Liver (tissue), 9 donors: ENCODE data around the gene SBF2. TPM values are rescaled to one million over a fixed set of nuclear protein-coding genes. Genes with fewer than 3 reads are reported as not detected.

Experiments
- DNase-seq: peaks from one replicate; pipeline ENCODE4 v3.0.0-alpha.2; 2017; ENCODE audit warnings: low spot score
- H3K27ac ChIP-seq, 2 donors: one replicate each; pipeline ENCODE4 v1.7.0; 2013; ENCODE audit warnings: inconsistent platforms in 2 of 2, low read length in 2 of 2, control low read depth in 1 of 2, low read depth in 1 of 2, mild to moderate bottlenecking in 1 of 2
- H3K27me3 ChIP-seq, 4 donors: one replicate each; pipeline versions ENCODE4 v1.6.1 to v1.7.0; 2013; ENCODE audit warnings: low read length in 3 of 4, inconsistent platforms in 1 of 4, mild to moderate bottlenecking in 1 of 4, moderate library complexity in 1 of 4; ENCODE audit not compliant: control insufficient read depth in 4 of 4, insufficient read depth in 4 of 4
- H3K36me3 ChIP-seq, 4 donors: one replicate each; pipeline versions ENCODE4 v1.6.1 to v1.7.0; 2013; ENCODE audit warnings: low read length in 3 of 4, mild to moderate bottlenecking in 3 of 4, low read depth in 1 of 4, moderate library complexity in 1 of 4; ENCODE audit not compliant: control insufficient read depth in 4 of 4, insufficient read depth in 3 of 4
- H3K4me1 ChIP-seq, 4 donors: one replicate each; pipeline versions ENCODE4 v1.6.1 to v1.7.0; 2013; ENCODE audit warnings: low read length in 3 of 4, mild to moderate bottlenecking in 3 of 4, moderate library complexity in 1 of 4; ENCODE audit not compliant: control insufficient read depth in 4 of 4, insufficient read depth in 4 of 4
- H3K4me3 ChIP-seq, 3 donors: one replicate each; pipeline versions ENCODE4 v1.6.1 to v1.7.0; 2013; ENCODE audit warnings: low read length in 3 of 3, control low read depth in 1 of 3, low read depth in 1 of 3, mild to moderate bottlenecking in 1 of 3
- H3K9ac ChIP-seq, 2 donors: one replicate each; pipeline ENCODE4 v1.7.0; 2013; ENCODE audit warnings: low read length in 2 of 2, mild to moderate bottlenecking in 2 of 2, moderate library complexity in 2 of 2, control low read depth in 1 of 2, low read depth in 1 of 2
- H3K9me3 ChIP-seq, 4 donors: one replicate each; pipeline versions ENCODE4 v1.6.1 to v1.7.0; 2013; ENCODE audit warnings: low read length in 3 of 4; ENCODE audit not compliant: control insufficient read depth in 4 of 4
- EGR1 ChIP-seq, 2 donors: IDR thresholded peaks; 2 replicates each; pipeline ENCODE4 v1.6.1; 2016 to 2018; ENCODE audit warnings: antibody characterized with exemption in 2 of 2, low read depth in 2 of 2
- FOXA1 ChIP-seq: IDR thresholded peaks from 2 replicates; pipeline ENCODE4 v1.6.1; 2016; ENCODE audit warnings: antibody characterized with exemption
- FOXA2 ChIP-seq: IDR thresholded peaks from 2 replicates; pipeline ENCODE4 v1.6.1; 2016; ENCODE audit warnings: antibody characterized with exemption
- GABPA ChIP-seq, 2 donors: IDR thresholded peaks in 1 of 2; conservative IDR thresholded peaks in 1 of 2; 2 replicates each; pipeline ENCODE4 v1.6.1; 2016; ENCODE audit warnings: antibody characterized with exemption in 2 of 2, mild to moderate bottlenecking in 1 of 2, moderate library complexity in 1 of 2
- HNF4A ChIP-seq, 2 donors: conservative IDR thresholded peaks; 2 replicates each; pipeline ENCODE4 v1.6.1; 2016; ENCODE audit warnings: antibody characterized with exemption in 2 of 2, mild to moderate bottlenecking in 2 of 2
- HNF4G ChIP-seq: IDR thresholded peaks from 2 replicates; pipeline ENCODE4 v1.6.1; 2016; ENCODE audit warnings: antibody characterized with exemption
- JUND ChIP-seq, 2 donors: IDR thresholded peaks; 2 replicates each; pipeline ENCODE4 v1.6.1; 2016; ENCODE audit warnings: antibody characterized with exemption in 2 of 2
- MAX ChIP-seq: IDR thresholded peaks from 2 replicates; pipeline ENCODE4 v1.6.1; 2016; ENCODE audit warnings: antibody characterized with exemption
- NR2F2 ChIP-seq: IDR thresholded peaks from 2 replicates; pipeline ENCODE4 v1.6.1; 2016; ENCODE audit warnings: antibody characterized with exemption
- REST ChIP-seq: IDR thresholded peaks from 2 replicates; pipeline ENCODE4 v1.6.1; 2016; ENCODE audit warnings: antibody characterized with exemption, mild to moderate bottlenecking
- RXRA ChIP-seq, 2 donors: IDR thresholded peaks; 2 replicates each; pipeline ENCODE4 v1.6.1; 2017 to 2018; ENCODE audit warnings: antibody characterized with exemption in 2 of 2, mild to moderate bottlenecking in 1 of 2
- SP1 ChIP-seq: IDR thresholded peaks from 2 replicates; pipeline ENCODE4 v1.6.1; 2018; ENCODE audit warnings: antibody characterized with exemption, mild to moderate bottlenecking
- TAF1 ChIP-seq: conservative IDR thresholded peaks from 2 replicates; pipeline ENCODE4 v1.6.1; 2016; ENCODE audit warnings: antibody characterized with exemption, mild to moderate bottlenecking
- YY1 ChIP-seq: IDR thresholded peaks from 2 replicates; pipeline ENCODE4 v1.6.1; 2016; ENCODE audit warnings: antibody characterized with exemption, mild to moderate bottlenecking
- WGBS: extraction: QIAGEN DNeasy Blood & Tissue Kit; methylation state at CpG from one replicate; pipeline ENCODE4 v1.1.7; 2013; 5-methylcytosine and 5-hydroxymethylcytosine counted together
- polyA plus RNA-seq, 2 donors: library from polyadenylated mRNA; stranded (reverse) in 1 of 2; unstranded in 1 of 2; fragments of 200-250 nt in 1 of 2; fragments of >200 nt in 1 of 2; fragmentation: Nextera tagmentation in 1 of 2; extraction: Ambion mirVana in 1 of 2; gene quantifications; one replicate each; pipeline versions ENCODE4 v1.2.1 to v1.2.3, GENCODE V29; 2013 to 2015
- total RNA-seq, 2 donors: library from RNA; depleted of rRNA; stranded (reverse); fragments of >200 nt; gene quantifications; one replicate each; pipeline ENCODE4 v1.2.3, GENCODE V29; 2014
- TF ChIP-seq, protein P1 (sequence below): IDR thresholded peaks from 2 replicates; pipeline ENCODE4 v1.6.1; 2016; ENCODE audit warnings: antibody characterized with exemption
- TF ChIP-seq, protein P2 (sequence below): IDR thresholded peaks from 2 replicates; pipeline ENCODE4 v1.6.1; 2016; ENCODE audit warnings: antibody characterized with exemption
- TF ChIP-seq, protein P3 (sequence below): fragments of 150-350 bp; IDR thresholded peaks from 2 replicates; pipeline ENCODE4 v1.5.1; 2017; ENCODE audit warnings: improper control_type of control experiment, low read depth, low read length; ENCODE audit not compliant: missing input control
- donor health status: healthy.
- donor health status: healthy.
- donor health status: healthy.
- donor health status: healthy.
- donor health status: healthy.

The SBF2 gene
- total and polyA plus RNA-seq, 4 donors, result 7.5 to 31.3 (median 14.7) TPM

GRCh38 chr11:9820260-9820659 is 473.8 kb downstream of the SBF2 start:
- no peaks in the 10 kb centered on the region for H3K4me1 ChIP-seq
- 57% methylated on average over 1 of the region's 1 CpG for WGBS

More at GRCh38 chr11:9820260-9820659, 473.8 kb downstream of the SBF2 start:
- Histone ChIP-seq H3K9me3 (no peaks in the 10 kb centered on the region), H3K9ac (no peak overlapping the region), H3K36me3 (peaks cover 0 to 4% (median 1%) of the 10 kb centered on the region in 4 donors), H3K4me3 (no peak overlapping the region), H3K27ac (no peak overlapping the region), H3K27me3 (no peaks in the 10 kb centered on the region)
- no peak for TF ChIP-seq MAX
- TF ChIP-seq, protein P1, sequence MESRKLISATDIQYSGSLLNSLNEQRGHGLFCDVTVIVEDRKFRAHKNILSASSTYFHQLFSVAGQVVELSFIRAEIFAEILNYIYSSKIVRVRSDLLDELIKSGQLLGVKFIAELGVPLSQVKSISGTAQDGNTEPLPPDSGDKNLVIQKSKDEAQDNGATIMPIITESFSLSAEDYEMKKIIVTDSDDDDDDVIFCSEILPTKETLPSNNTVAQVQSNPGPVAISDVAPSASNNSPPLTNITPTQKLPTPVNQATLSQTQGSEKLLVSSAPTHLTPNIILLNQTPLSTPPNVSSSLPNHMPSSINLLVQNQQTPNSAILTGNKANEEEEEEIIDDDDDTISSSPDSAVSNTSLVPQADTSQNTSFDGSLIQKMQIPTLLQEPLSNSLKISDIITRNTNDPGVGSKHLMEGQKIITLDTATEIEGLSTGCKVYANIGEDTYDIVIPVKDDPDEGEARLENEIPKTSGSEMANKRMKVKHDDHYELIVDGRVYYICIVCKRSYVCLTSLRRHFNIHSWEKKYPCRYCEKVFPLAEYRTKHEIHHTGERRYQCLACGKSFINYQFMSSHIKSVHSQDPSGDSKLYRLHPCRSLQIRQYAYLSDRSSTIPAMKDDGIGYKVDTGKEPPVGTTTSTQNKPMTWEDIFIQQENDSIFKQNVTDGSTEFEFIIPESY, result no peak
- TF ChIP-seq GABPA (IDR thresholded peaks at IDR 0.05 in 1 of 2, conservative IDR thresholded peaks at IDR 0.05 in 1 of 2), result no peak
- no peak for TF ChIP-seq FOXA1
- no peak for TF ChIP-seq EGR1 (IDR thresholded peaks at IDR 0.05; ENCODE audit: low read depth in 2 of 2)
- TF ChIP-seq SP1, result no peak
- TF ChIP-seq, protein P2, sequence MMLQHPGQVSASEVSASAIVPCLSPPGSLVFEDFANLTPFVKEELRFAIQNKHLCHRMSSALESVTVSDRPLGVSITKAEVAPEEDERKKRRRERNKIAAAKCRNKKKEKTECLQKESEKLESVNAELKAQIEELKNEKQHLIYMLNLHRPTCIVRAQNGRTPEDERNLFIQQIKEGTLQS, result no peak
- no peak for TF ChIP-seq JUND (IDR thresholded peaks at IDR 0.05)
- no peak for TF ChIP-seq NR2F2
- no peak for TF ChIP-seq RXRA (IDR thresholded peaks at IDR 0.05)
- no peak for TF ChIP-seq FOXA2
- TF ChIP-seq HNF4A (conservative IDR thresholded peaks at IDR 0.05), result no peak
- no peak for TF ChIP-seq TAF1
- no peak for TF ChIP-seq HNF4G
- TF ChIP-seq REST, result no peak
- TF ChIP-seq YY1, result no peak
- TF ChIP-seq, protein P3, sequence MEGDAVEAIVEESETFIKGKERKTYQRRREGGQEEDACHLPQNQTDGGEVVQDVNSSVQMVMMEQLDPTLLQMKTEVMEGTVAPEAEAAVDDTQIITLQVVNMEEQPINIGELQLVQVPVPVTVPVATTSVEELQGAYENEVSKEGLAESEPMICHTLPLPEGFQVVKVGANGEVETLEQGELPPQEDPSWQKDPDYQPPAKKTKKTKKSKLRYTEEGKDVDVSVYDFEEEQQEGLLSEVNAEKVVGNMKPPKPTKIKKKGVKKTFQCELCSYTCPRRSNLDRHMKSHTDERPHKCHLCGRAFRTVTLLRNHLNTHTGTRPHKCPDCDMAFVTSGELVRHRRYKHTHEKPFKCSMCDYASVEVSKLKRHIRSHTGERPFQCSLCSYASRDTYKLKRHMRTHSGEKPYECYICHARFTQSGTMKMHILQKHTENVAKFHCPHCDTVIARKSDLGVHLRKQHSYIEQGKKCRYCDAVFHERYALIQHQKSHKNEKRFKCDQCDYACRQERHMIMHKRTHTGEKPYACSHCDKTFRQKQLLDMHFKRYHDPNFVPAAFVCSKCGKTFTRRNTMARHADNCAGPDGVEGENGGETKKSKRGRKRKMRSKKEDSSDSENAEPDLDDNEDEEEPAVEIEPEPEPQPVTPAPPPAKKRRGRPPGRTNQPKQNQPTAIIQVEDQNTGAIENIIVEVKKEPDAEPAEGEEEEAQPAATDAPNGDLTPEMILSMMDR, result no peak
- DNase-seq, result no peak
